ENCODE measurements around the gene AGR3. TPM values are rescaled to one million over a fixed set of nuclear protein-coding genes. Genes with fewer than 3 reads are reported as not detected.

AGR3 gene
- total and polyA plus RNA-seq, 8 donors = 7.3 to 132 (median 28.9) TPM

- H3K36me3 ChIP-seq = no peaks in the 10 kb centered on the region
- no peaks in the 10 kb centered on the region for H3K4me1 ChIP-seq
- no peak for TF ChIP-seq CTCF (IDR thresholded peaks at IDR 0.05)
- no peaks in the 10 kb centered on the region for H3K9me3 ChIP-seq
- no peak for DNase-seq
- intact Hi-C loops (cut with DNase I) = no loop called here
- H3K27ac ChIP-seq = no peak overlapping the region
- H3K27me3 ChIP-seq = no peaks in the 10 kb centered on the region
- no peak for ATAC-seq
- no peak overlapping the region for H3K4me3 ChIP-seq
Measured at GRCh38 chr7:16919440-16919839, 37.7 kb upstream of the AGR3 start.

- intact Hi-C loops (cut with DNase I) = no loop called here
- peak in 2 of 4 donors; percentile 38 to 61 for DNase-seq
Measured at GRCh38 chr7:16918288-16918895, 36.6 kb upstream of the AGR3 start.

GRCh38 chr7:16916738-16917137 lies 35.0 kb upstream of the AGR3 start:
- Histone ChIP-seq H3K4me3 (no peak overlapping the region), H3K27ac (no peak overlapping the region), H3K27me3 (no peaks in the 10 kb centered on the region), H3K36me3 (no peaks in the 10 kb centered on the region), H3K4me1 (no peaks in the 10 kb centered on the region), H3K9me3 (no peaks in the 10 kb centered on the region)
- TF ChIP-seq CTCF (IDR thresholded peaks at IDR 0.05) = no peak
- intact Hi-C loops (cut with DNase I) = no loop called here
- DNase-seq (no peak), ATAC-seq (no peak)

More at GRCh38 chr7:16918288-16918895, 36.6 kb upstream of the AGR3 start:
- Histone ChIP-seq H3K27ac (no peak overlapping the region), H3K4me3 (no peak overlapping the region), H3K4me1 (no peaks in the 10 kb centered on the region), H3K27me3 (no peaks in the 10 kb centered on the region), H3K9me3 (no peaks in the 10 kb centered on the region), H3K36me3 (no peaks in the 10 kb centered on the region)
- no peak for ATAC-seq
- TF ChIP-seq CTCF (IDR thresholded peaks at IDR 0.05) = peak; percentile 41 to 57

GRCh38 chr7:16916105-16916639 lies 34.4 kb upstream of the AGR3 start:
- H3K4me1 ChIP-seq = no peaks in the 10 kb centered on the region
- H3K27me3 ChIP-seq = no peaks in the 10 kb centered on the region
- no peak for DNase-seq
- peak; percentile 57 for ATAC-seq
- no peaks in the 10 kb centered on the region for H3K9me3 ChIP-seq
- no peak for TF ChIP-seq CTCF (IDR thresholded peaks at IDR 0.05)
- H3K27ac ChIP-seq = no peak overlapping the region
- no peaks in the 10 kb centered on the region for H3K36me3 ChIP-seq
- no peak overlapping the region for H3K4me3 ChIP-seq
- intact Hi-C loops (cut with DNase I) = no loop called here

GRCh38 chr7:16915405-16915804 lies 33.6 kb upstream of the AGR3 start:
- Histone ChIP-seq H3K4me1 (no peaks in the 10 kb centered on the region), H3K36me3 (no peaks in the 10 kb centered on the region), H3K27me3 (no peaks in the 10 kb centered on the region), H3K4me3 (no peak overlapping the region), H3K27ac (no peak overlapping the region), H3K9me3 (no peaks in the 10 kb centered on the region)
- ATAC-seq = no peak
- no peak for DNase-seq
- TF ChIP-seq CTCF (IDR thresholded peaks at IDR 0.05) = no peak
- intact Hi-C loops (cut with DNase I) = no loop called here
